NCI-H2081 (cell line): ENCODE measurements around the gene SPATA13.
"Not testable (repeated sequence)": the region's sequence is repeated elsewhere in the genome, so short reads cannot be mapped to it uniquely, and the experiment has no call there.

Experiments
- DNase-seq, 2 experiments: peaks; one replicate each; lab custom pipeline; 2025; lab: John Stamatoyannopoulos, UW

SPATA13 gene

GRCh38 chr13:24195626-24196025 lies 35.1 kb downstream of the SPATA13 start:
- no peak for DNase-seq

- DNase-seq = no peak
These were observed 36.2 kb downstream of the SPATA13 start for GRCh38 chr13:24196593-24197197.

- no peak for DNase-seq
These were observed 38.5 kb downstream of the SPATA13 start for GRCh38 chr13:24199016-24199415.

- no peak for DNase-seq
These were observed 41.7 kb downstream of the SPATA13 start for GRCh38 chr13:24202215-24202614.

GRCh38 chr13:24203273-24203672 lies 42.8 kb downstream of the SPATA13 start:
- no peak for DNase-seq

- DNase-seq = no peak
These were observed 43.3 kb downstream of the SPATA13 start for GRCh38 chr13:24203811-24204210.

- not testable (repeated sequence) for DNase-seq
These were observed 44.6 kb downstream of the SPATA13 start for GRCh38 chr13:24205076-24205475.

GRCh38 chr13:24207841-24208667 lies 47.5 kb downstream of the SPATA13 start:
- no peak for DNase-seq

- DNase-seq = no peak
These were observed 48.6 kb downstream of the SPATA13 start for GRCh38 chr13:24209138-24209537.

GRCh38 chr13:24212254-24212653 lies 51.7 kb downstream of the SPATA13 start:
- no peak for DNase-seq

- DNase-seq = no peak
These were observed 52.2 kb downstream of the SPATA13 start for GRCh38 chr13:24212674-24213073.

GRCh38 chr13:24213932-24214331 lies 53.4 kb downstream of the SPATA13 start:
- DNase-seq = no peak

- no peak for DNase-seq
These were observed 54.0 kb downstream of the SPATA13 start for GRCh38 chr13:24214528-24214927.

- DNase-seq = no peak
These were observed 54.6 kb downstream of the SPATA13 start for GRCh38 chr13:24215126-24215525.

GRCh38 chr13:24215732-24216131 lies 55.2 kb downstream of the SPATA13 start:
- no peak for DNase-seq

- DNase-seq = no peak
These were observed 55.7 kb downstream of the SPATA13 start for GRCh38 chr13:24216176-24216575.

GRCh38 chr13:24216779-24217178 lies 56.3 kb downstream of the SPATA13 start:
- not testable (repeated sequence) for DNase-seq

- DNase-seq = no peak
These were observed 57.2 kb downstream of the SPATA13 start for GRCh38 chr13:24217601-24218281.

- DNase-seq = no peak
These were observed 57.8 kb downstream of the SPATA13 start for GRCh38 chr13:24218338-24218737.

- DNase-seq = no peak
These were observed 58.5 kb downstream of the SPATA13 start for GRCh38 chr13:24218977-24219376.

GRCh38 chr13:24220086-24220703 lies 59.7 kb downstream of the SPATA13 start:
- peak; percentile 51 to 58 for DNase-seq

- DNase-seq = no peak
These were observed 60.5 kb downstream of the SPATA13 start for GRCh38 chr13:24221007-24221406.

- no peak for DNase-seq
These were observed 62.2 kb downstream of the SPATA13 start for GRCh38 chr13:24222756-24223155.
